GM20000 (cell line): ENCODE results near the gene CTPS1.

Experiments
- DNase-seq: peaks from one replicate; pipeline ENCODE4 v3.0.0; 2012; ENCODE audit warnings: low spot score
- CTCF ChIP-seq: IDR thresholded peaks from 2 replicates; pipeline ENCODE4 v1.5.1; 2012; ENCODE audit warnings: mild to moderate bottlenecking, control low read depth; ENCODE audit errors: extremely low read depth, missing control alignments

CTPS1 gene

DNA sequence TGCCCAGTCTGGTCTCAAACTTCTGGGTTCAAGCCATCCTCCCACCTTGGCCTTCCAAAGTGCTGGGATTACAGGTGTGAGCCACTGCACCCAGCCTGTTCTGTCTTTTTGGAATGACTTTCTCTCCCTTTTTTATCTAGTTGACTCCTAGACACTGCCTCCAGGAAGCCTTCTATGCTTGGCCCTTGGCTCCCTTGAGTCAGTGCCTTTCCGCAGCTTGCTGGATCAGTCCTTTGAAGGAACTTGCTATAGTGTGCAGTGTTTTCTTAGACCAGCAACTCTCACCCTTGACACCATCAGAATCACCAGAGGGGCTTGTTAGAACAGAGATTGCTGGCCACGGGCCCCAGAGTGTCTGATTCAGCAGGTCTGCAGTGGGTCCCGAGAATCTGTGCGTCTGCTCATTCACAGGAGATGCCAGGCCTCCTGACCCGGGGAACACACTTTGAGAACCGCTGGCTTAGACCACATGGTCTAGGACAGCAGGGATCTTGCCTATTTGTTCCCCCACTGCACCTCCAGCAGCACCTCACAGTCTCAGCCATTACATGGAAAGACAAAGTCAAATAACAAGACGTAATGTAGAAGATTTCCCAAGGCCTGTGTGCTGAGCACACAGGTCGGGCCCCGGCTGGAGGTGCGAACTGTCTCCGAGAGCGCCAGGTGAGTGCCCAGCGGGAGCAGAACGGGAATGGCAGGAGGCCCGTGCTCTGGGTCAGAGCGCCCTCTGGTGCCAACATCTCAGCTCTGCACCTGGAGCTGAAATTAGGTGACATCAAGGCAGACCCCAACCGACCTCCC is 27.4 kb upstream of the CTPS1 start:
- peak; percentile 93 for TF ChIP-seq CTCF
- DNase-seq, result peak; percentile 76

- no peak for DNase-seq
- TF ChIP-seq CTCF, result no peak
Measured at GRCh38 chr1:40952744-40953315, 26.7 kb upstream of the CTPS1 start.

DNA sequence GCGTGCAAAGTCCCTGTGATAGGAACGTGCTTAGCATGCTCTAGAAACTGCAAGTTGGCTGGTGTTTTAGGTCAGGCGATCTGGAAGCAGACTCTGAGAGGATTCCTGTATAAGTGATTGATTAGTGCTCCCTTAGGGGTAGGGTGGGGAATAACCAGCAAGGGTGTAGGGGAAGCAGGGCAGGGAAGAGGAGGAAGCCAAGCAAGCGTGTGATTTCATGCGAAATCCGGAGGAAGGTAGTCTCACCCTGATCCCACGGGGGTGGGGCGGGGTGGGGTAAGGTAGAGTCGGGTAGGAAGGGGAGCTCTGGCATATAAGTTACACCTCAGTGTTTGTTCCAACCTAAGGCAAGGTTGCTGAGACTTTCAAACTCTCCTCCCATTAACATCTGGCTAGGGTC is 24.9 kb upstream of the CTPS1 start:
- no peak for TF ChIP-seq CTCF
- DNase-seq, result no peak

GRCh38 chr1:40955266-40955665 is 24.2 kb upstream of the CTPS1 start:
- DNase-seq, result no peak
- TF ChIP-seq CTCF, result no peak

GRCh38 chr1:40956407-40956806 is 23.1 kb upstream of the CTPS1 start:
- TF ChIP-seq CTCF, result no peak
- no peak for DNase-seq

- no peak for DNase-seq
- no peak for TF ChIP-seq CTCF
Measured at GRCh38 chr1:40958210-40958609, 21.3 kb upstream of the CTPS1 start.

DNA sequence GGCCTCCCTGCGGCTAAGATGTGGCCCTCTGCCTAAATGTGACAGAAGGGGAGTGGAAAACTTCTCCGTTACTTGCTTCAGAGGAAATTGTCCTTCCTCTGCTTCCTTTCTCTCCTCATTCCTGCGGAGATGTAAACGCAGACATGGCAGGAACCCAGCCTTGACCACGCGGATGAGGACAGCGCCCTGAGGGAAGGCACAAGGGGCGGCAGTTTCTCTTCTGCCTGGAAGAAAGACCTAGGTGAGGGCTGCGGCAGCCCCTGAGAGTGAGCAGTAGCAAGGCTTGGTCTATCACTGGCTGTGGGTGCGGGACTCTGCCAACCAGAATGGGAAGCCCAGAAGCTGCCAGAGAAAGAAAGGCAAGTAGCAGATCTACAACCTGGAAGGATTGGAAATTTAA is 14.0 kb upstream of the CTPS1 start:
- no peak for TF ChIP-seq CTCF
- DNase-seq, result no peak
